ENCODE measurements around the gene RTN3. TPM values are rescaled to one million over a fixed set of nuclear protein-coding genes. Genes with fewer than 3 reads are reported as not detected.
"Not testable (repeated sequence)": the region's sequence is repeated elsewhere in the genome, so short reads cannot be mapped to it uniquely, and the experiment has no call there.

The RTN3 gene
- polyA plus RNA-seq (ENCODE audit: insufficient read length in 3 of 3), result 100 to 1,000 TPM; 156 to 180 (median 173) TPM
- long read RNA-seq, donor 1, transcript RTN3-208 (7 exons, 2,532 nt), result major isoform, 47 of 116 reads
- long read RNA-seq, donor 1, partial matches to known transcripts, result 66 of 116 reads
- long read RNA-seq, donor 1, other reads (novel, unspliced or antisense), result 0 of 116 reads
- long read RNA-seq, donor 2, transcript RTN3-208 (7 exons, 2,532 nt), result major isoform, 42 of 76 reads
- long read RNA-seq, donor 2, partial matches to known transcripts, result 30 of 76 reads
- long read RNA-seq, donor 2, other reads (novel, unspliced or antisense), result 0 of 76 reads
- long read RNA-seq, donor 3, transcript RTN3-208 (7 exons, 2,532 nt), result major isoform, 85 of 145 reads
- long read RNA-seq, donor 3, partial matches to known transcripts, result 49 of 145 reads
- long read RNA-seq, donor 3, other reads (novel, unspliced or antisense), result 6 of 145 reads
- long read RNA-seq, donor 4, transcript RTN3-208 (7 exons, 2,532 nt), result major isoform, 40 of 44 reads
- long read RNA-seq, donor 4, partial matches to known transcripts, result 0 of 44 reads
- long read RNA-seq, donor 4, other reads (novel, unspliced or antisense), result 0 of 44 reads
- long read RNA-seq, donor 5, result 0 reads
- long read RNA-seq, donor 6, transcript RTN3-208 (7 exons, 2,532 nt), result major isoform, 51 of 55 reads
- long read RNA-seq, donor 6, partial matches to known transcripts, result 0 of 55 reads
- long read RNA-seq, donor 6, other reads (novel, unspliced or antisense), result 0 of 55 reads
- long read RNA-seq, donor 7, transcript RTN3-208 (7 exons, 2,532 nt), result major isoform, 59 of 207 reads
- long read RNA-seq, donor 7, partial matches to known transcripts, result 141 of 207 reads
- long read RNA-seq, donor 7, other reads (novel, unspliced or antisense), result 0 of 207 reads
- long read RNA-seq, donor 8, transcript RTN3-208 (7 exons, 2,532 nt), result major isoform, 78 of 168 reads
- long read RNA-seq, donor 8, transcript RTN3-203 (6 exons, 2,524 nt), result minor isoform, 5 of 168 reads
- long read RNA-seq, donor 8, partial matches to known transcripts, result 75 of 168 reads
- long read RNA-seq, donor 8, other reads (novel, unspliced or antisense), result 9 of 168 reads
- long read RNA-seq, donor 9, transcript RTN3-208 (7 exons, 2,532 nt), result major isoform, 66 of 76 reads
- long read RNA-seq, donor 9, partial matches to known transcripts, result 5 of 76 reads
- long read RNA-seq, donor 9, other reads (novel, unspliced or antisense), result 0 of 76 reads
- long read RNA-seq, donor 10, transcript RTN3-208 (7 exons, 2,532 nt), result major isoform, 46 of 166 reads
- long read RNA-seq, donor 10, partial matches to known transcripts, result 118 of 166 reads
- long read RNA-seq, donor 10, other reads (novel, unspliced or antisense), result 0 of 166 reads
- long read RNA-seq, donor 11, transcript RTN3-208 (7 exons, 2,532 nt), result major isoform, 43 of 60 reads
- long read RNA-seq, donor 11, partial matches to known transcripts, result 13 of 60 reads
- long read RNA-seq, donor 11, other reads (novel, unspliced or antisense), result 0 of 60 reads
- long read RNA-seq, donor 12, full-length matches to known transcripts, result 33 of 66 reads
- long read RNA-seq, donor 12, partial matches to known transcripts, result 33 of 66 reads
- long read RNA-seq, donor 12, other reads (novel, unspliced or antisense), result 0 of 66 reads
- long read RNA-seq, donor 13, result 0 reads
- long read RNA-seq, donor 14, transcript RTN3-208 (7 exons, 2,532 nt), result major isoform, 37 of 50 reads
- long read RNA-seq, donor 14, transcript RTN3-203 (6 exons, 2,524 nt), result minor isoform, 6 of 50 reads
- long read RNA-seq, donor 14, partial matches to known transcripts, result 5 of 50 reads
- long read RNA-seq, donor 14, other reads (novel, unspliced or antisense), result 0 of 50 reads
- long read RNA-seq, donor 15, transcript RTN3-208 (7 exons, 2,532 nt), result major isoform, 32 of 34 reads
- long read RNA-seq, donor 15, partial matches to known transcripts, result 0 of 34 reads
- long read RNA-seq, donor 15, other reads (novel, unspliced or antisense), result 0 of 34 reads
- long read RNA-seq, donor 16, transcript RTN3-203 (6 exons, 2,524 nt), result minor isoform, 5 of 176 reads
- long read RNA-seq, donor 16, transcript RTN3-208 (7 exons, 2,532 nt), result major isoform, 127 of 176 reads
- long read RNA-seq, donor 16, partial matches to known transcripts, result 36 of 176 reads
- long read RNA-seq, donor 16, other reads (novel, unspliced or antisense), result 6 of 176 reads

DNA sequence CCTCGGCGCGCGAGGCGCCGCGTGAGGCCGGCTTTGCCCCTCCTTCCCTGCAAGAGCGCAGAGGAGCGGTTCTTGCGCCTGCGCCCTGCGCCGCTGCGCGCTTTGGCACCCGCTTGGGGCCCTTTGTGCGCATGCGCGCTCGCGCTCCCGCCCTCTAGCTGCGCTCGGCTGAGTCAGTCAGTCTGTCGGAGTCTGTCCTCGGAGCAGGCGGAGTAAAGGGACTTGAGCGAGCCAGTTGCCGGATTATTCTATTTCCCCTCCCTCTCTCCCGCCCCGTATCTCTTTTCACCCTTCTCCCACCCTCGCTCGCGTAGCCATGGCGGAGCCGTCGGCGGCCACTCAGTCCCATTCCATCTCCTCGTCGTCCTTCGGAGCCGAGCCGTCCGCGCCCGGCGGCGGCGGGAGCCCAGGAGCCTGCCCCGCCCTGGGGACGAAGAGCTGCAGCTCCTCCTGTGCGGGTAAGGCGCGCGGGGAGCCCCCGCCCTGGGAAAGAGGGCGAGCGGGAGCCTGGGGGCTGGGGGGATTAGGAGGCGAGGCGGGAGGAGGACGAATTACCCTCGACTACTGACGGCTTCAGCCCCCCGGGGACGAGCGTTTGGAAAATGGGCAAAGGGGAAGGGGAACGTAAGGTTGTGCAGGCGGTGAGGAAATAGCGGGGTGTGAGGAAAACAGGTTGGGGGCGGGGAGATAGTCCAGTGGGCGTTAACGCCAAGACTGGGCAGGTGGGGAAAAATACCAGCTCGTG, at the start of gene RTN3:
RTN3 (plus strand) TSS at position 180 of the 745 bp plus-strand sequence; CDS start at position 317, 137 bp downstream.
- peak; percentile 95 to 98 (median 96) for DNase-seq (ENCODE audit: extremely low read depth in 1 of 11, low read depth in 9 of 11, low spot score in 4 of 11)

DNA sequence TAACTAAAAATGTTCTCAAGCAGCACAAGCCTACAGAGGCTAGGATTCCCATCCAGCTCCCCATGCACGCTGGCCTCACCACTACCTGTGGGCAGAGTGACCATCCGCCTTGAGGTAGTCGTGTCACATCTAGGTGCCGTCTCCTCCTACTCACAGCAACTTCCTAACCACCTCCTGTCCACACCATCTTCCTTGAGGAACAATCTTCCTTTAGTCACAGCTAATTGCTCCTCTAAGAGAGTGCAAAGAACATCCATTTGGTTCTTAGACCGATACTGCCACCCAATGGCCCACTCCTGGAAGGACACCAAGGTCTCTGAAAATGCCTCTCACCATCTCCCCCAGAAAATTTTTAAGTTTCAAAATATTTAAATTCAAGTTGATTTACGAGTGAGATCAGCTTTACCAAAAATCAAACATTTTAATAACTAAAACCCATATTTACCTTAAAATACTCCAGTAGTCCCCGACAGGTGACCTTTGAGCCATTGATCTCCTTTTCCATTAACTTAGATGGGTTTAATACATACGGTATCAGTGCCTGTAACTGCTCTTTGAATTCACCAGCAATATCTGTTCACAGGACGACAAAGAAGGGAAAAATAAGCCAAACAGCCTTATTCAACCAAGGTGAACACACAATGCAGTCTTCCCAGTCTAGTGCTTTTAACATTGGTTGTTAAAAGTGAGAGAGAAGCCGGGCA, 45.4 kb upstream of the RTN3 start:
- peak in 7 of 11 donors; percentile 26 to 51 (median 48) for DNase-seq (ENCODE audit: extremely low read depth in 1 of 11, low read depth in 9 of 11, low spot score in 4 of 11)

DNA sequence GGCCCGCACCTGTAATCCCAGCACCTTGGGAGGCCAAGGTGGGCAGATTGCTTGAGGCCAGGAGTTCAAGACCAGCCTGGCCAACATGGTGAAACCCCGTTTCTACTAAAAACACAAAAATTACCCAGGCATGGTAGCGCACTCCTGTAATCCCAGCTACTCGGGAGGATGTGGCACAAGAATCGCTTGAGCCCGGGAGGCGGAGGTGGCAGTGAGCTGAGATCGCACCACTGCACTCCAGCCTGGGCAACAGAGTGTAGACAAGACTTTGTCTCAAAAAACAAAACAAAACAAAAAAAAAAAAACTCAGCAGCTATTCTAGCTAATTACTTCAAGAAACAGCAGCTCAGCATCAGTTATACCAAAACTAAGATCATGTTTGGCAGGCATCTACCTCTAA, 42.9 kb upstream of the RTN3 start:
- DNase-seq (ENCODE audit: extremely low read depth in 1 of 11, low read depth in 9 of 11, low spot score in 4 of 11), result not testable (repeated sequence)

GRCh38 chr11:63639199-63639832, 42.0 kb upstream of the RTN3 start:
- DNase-seq (ENCODE audit: extremely low read depth in 1 of 11, low read depth in 9 of 11, low spot score in 4 of 11), result no peak

- no peak for DNase-seq (ENCODE audit: extremely low read depth in 1 of 11, low read depth in 9 of 11, low spot score in 4 of 11)
Observed at GRCh38 chr11:63641727-63642126, 39.6 kb upstream of the RTN3 start.

DNA sequence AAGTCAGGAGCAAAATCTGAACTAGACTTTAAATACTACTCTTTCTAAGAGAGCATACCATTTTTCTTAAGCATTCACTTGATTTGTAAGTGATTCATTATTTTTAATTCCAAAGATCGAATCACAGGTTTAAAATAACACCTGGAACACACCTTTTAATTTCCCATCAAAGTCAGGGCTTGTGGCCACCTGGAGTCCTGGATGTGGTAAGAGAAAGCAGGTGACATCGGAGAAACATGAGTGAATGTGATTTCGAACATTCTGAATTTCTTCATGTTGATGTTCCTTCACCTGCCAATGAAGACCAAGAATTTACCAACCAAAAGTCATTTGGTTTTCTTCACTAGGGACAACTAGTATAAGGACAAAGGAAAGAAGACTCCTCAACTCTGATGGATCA, 38.1 kb upstream of the RTN3 start:
- DNase-seq (ENCODE audit: extremely low read depth in 1 of 11, low read depth in 9 of 11, low spot score in 4 of 11), result no peak

GRCh38 chr11:63652671-63653070, 28.6 kb upstream of the RTN3 start:
- DNase-seq (ENCODE audit: extremely low read depth in 1 of 11, low read depth in 9 of 11, low spot score in 4 of 11), result no peak

DNA sequence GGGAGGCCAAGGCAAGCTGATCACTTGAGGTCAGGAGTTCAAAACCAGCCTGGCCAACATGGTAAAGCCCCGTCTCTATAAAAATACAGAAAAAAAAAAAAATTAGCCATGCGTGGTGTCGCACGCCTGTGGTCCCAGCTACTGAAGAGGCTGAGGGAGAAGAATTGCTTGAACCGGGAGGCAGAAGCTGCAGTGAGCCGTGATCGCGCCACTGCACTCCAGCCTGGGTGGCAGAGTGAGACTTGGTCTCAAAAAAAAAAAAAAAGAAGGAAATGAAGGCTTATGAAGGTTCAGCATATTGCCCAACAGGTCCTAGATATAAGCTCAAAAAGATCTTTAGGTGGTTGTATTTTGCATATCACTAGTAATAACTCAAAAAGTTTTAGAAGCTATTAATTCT, 20.3 kb upstream of the RTN3 start:
- no peak for DNase-seq (ENCODE audit: extremely low read depth in 1 of 11, low read depth in 9 of 11, low spot score in 4 of 11)

GRCh38 chr11:63663809-63664208, 17.5 kb upstream of the RTN3 start:
- no peak for DNase-seq (ENCODE audit: extremely low read depth in 1 of 11, low read depth in 9 of 11, low spot score in 4 of 11)

DNA sequence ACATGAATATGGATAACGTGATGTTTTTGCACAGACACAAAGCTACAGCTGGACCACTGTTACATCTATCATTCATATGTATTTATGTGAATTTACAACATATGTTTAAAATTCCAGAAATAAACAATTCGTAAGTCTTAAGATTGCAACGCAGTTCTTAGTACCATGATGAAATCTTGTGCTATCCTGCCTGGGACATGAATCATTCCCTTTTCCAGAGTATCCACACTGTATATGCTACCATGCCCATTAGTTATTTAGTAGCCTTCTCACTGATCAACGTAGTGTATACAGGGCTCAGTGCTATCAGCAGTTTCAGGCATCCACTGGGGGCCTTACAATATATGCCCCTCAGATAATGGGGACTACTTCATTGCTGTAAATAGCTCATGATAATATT, 14.4 kb upstream of the RTN3 start:
- DNase-seq (ENCODE audit: extremely low read depth in 1 of 11, low read depth in 9 of 11, low spot score in 4 of 11), result no peak

DNA sequence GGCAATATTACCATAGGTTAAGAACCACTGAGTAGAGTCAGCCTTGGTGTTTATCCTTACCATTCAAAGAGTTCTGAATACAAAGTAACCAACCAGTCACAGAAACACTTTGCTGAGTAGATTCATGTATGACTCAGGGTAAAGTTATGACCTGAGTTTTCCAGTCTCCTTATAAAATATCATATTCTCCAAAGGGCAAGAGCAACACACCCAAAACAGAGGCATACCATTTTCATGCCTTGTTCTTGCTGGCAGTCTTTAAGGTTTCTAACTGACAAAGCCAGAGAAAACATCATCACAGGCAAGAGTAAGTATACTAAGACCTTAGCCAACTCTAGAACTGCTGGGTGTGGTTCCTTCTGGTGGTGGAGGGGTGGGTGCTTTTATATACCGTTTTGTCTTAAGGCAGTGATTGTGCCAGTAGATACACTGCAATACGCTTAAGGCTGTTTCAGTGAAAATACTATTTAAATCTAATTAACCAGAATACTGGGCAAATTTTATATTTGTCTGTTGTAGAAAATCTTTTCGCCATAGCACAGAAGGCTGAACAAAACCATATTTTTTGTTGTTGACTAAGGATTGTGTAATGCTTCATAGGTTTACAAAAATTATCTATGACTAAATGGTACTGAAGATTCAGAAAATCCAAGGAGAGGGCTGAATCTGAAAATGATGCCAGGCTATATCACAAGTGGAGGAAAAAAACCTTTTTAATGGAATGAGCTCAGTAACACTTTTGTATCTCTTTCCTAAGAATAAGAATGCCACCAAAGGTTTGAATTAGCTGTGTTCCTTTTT, 13.1 kb upstream of the RTN3 start:
- no peak for DNase-seq (ENCODE audit: extremely low read depth in 1 of 11, low read depth in 9 of 11, low spot score in 4 of 11)

DNA sequence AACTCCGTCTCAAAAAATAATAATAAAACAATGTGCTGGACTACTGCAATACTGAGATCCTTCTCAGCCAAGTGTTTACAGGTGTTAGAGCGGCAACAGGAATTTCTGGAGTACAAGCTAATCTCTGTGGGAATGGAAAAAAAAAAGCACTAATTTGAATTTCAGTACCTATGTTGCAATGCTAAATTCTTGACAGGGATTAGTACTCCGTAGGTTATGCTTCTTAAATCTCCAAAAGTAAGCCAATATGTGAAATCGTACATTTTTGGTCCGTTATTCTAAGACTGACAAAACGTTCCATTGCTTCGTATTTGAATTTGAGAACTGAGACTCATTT, 11.2 kb upstream of the RTN3 start:
- DNase-seq (ENCODE audit: extremely low read depth in 1 of 11, low read depth in 9 of 11, low spot score in 4 of 11), result no peak

DNA sequence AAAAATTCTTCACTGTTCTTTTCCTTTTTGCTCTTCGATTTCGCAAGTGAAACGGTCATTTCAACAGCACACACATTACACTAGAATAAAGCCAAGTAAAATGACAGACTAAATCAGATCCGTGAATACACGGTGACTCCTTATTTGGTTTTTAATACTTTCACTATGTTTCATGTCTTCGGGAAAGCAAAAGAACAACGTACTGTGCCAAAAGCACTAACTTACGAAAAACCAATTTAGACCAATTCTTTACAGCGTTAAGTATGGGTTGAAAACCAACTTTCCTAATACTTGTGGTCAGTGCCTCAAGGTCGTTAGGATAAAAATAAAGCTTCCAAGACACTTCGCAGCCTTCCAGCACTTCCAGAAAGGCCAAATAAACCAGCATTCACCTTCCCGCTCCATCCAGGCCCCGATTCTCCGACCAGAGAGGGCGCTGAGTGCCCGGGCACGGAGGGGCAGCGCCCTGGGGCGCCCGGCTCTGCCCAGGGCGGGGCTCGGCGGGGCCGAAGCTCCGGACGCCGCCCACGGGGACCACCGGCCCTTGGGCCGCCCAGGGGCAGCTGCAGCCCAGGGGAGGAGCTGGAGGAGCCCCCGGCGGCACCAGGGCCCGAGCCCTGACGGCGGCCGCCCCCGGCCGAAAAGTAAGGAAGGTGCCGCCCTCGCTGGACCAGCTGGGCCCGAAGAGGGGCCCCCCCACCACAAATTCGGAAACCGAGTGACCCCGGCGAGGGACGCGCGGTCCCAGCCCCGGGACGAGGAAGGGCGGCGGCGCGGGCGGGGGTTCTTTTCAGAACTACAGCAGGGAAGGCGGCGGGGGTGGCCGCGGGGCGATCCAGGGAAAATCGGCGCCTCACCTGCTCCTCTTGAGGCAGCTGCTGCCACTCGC, 10.6 kb upstream of the RTN3 start:
- DNase-seq (ENCODE audit: extremely low read depth in 1 of 11, low read depth in 9 of 11, low spot score in 4 of 11), result peak in 7 of 11 donors; percentile 8 to 32 (median 19)
